ENCODE results near the gene CELF2. TPM values are rescaled to one million over a fixed set of nuclear protein-coding genes. Genes with fewer than 3 reads are reported as not detected.

CELF2 gene
- total RNA-seq, 1 experiment from 2014 or later: 28.7 TPM

DNA sequence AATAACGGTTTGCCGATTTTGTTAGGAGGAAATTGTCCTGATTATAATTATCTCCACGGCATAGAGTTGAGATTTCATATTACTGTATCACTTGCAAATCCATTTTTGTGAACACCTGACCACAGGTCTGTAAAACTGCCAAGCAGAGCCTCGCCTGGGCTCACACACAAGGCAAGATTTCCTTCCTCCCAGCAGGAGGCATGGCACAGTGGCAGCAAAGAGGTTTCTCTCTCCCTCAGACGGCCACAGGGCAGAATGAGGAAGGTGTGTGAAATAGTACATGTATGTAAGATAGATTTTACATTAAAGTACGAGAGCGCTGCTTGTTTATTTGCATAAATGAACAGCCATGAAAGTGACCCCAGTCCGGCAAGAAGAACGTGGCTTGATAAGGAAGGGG lies 130.1 kb downstream of the CELF2 start:
- no peak overlapping the region for H4K91ac ChIP-seq (ENCODE audit: insufficient read length, low read depth, low read length)
- H3K27me3 ChIP-seq (ENCODE audit: insufficient read depth, low read length): no peaks in the 10 kb centered on the region
- no peak overlapping the region for H3K4ac ChIP-seq (ENCODE audit: low read depth, low read length)
- Mint-ChIP-seq H3K36me3 (ENCODE audit: insufficient read depth in 1 of 3, low read depth in 3 of 3) (peaks cover 0 to 9% (median 2%) of the 10 kb centered on the region in 3 experiments; a peak in 3 of 7 replicates), H3K27ac (0 out of 7 replicates have a peak overlapping the region, but pooled peaks of 1 of the 3 experiments have one; percentile 55), H3K9me3 (peaks cover 0 to 3% of the 10 kb centered on the region in 2 experiments; a peak in 1 of 5 replicates), H3K4me3 (no peak overlapping the region), H3K27me3 (ENCODE audit: low read depth) (no peaks in the 10 kb centered on the region), H3K4me1 (peaks cover 80% of the 10 kb centered on the region in 2 experiments)
- H3T11ph ChIP-seq (ENCODE audit: low read length): no peak overlapping the region
- no peaks in the 10 kb centered on the region for H4K20me1 ChIP-seq (ENCODE audit: control insufficient read depth, insufficient read depth, insufficient read length)
- H3K27ac ChIP-seq (ENCODE audit: insufficient read length, low read depth, low read length): no peak overlapping the region
- H3K79me2 ChIP-seq (ENCODE audit: insufficient read depth, low read length): 0 out of 2 replicates have a peak, but pooled peaks cover 2% of the 10 kb centered on the region
- no peak overlapping the region for H4K5ac ChIP-seq (ENCODE audit: insufficient read length, low read depth, low read length)
- no peak overlapping the region for H3K9ac ChIP-seq (ENCODE audit: extremely low read depth, insufficient read length, low read length)
- H3K18ac ChIP-seq (ENCODE audit: insufficient read length, low read depth, low read length): no peak overlapping the region
- no peak for DNase-seq
- H3K79me1 ChIP-seq (ENCODE audit: insufficient read depth, low read depth, low read length, poor library complexity, severe bottlenecking): no peaks in the 10 kb centered on the region
- no peak overlapping the region for H2BK20ac ChIP-seq (ENCODE audit: low read depth, low read length, poor library complexity, severe bottlenecking)
- no peak overlapping the region for H3K23ac ChIP-seq (ENCODE audit: insufficient read length, low read depth, low read length)
- H2BK5ac ChIP-seq (ENCODE audit: insufficient read length, low read length): no peak overlapping the region
- H2AFZ ChIP-seq (ENCODE audit: low read length): no peak overlapping the region
- H4K8ac ChIP-seq (replicated peaks; ENCODE audit: insufficient read length, low read depth, low read length): no peak overlapping the region
- TF ChIP-seq, protein P1, sequence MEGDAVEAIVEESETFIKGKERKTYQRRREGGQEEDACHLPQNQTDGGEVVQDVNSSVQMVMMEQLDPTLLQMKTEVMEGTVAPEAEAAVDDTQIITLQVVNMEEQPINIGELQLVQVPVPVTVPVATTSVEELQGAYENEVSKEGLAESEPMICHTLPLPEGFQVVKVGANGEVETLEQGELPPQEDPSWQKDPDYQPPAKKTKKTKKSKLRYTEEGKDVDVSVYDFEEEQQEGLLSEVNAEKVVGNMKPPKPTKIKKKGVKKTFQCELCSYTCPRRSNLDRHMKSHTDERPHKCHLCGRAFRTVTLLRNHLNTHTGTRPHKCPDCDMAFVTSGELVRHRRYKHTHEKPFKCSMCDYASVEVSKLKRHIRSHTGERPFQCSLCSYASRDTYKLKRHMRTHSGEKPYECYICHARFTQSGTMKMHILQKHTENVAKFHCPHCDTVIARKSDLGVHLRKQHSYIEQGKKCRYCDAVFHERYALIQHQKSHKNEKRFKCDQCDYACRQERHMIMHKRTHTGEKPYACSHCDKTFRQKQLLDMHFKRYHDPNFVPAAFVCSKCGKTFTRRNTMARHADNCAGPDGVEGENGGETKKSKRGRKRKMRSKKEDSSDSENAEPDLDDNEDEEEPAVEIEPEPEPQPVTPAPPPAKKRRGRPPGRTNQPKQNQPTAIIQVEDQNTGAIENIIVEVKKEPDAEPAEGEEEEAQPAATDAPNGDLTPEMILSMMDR (conservative IDR thresholded peaks at IDR 0.05): no peak
- no peak overlapping the region for H3K56ac ChIP-seq (ENCODE audit: insufficient read length, low read depth, low read length)
- H2BK15ac ChIP-seq (ENCODE audit: low read depth, low read length): no peak overlapping the region
- no peak overlapping the region for H3K14ac ChIP-seq (ENCODE audit: insufficient read depth, low read length)
- H2BK120ac ChIP-seq (ENCODE audit: low read depth, low read length, poor library complexity, severe bottlenecking): no peak overlapping the region
- H3K4me1 ChIP-seq (ENCODE audit: insufficient read depth, low read length): peaks cover 15% of the 10 kb centered on the region; the same call in 1 of the 2 replicates
- WGBS (ENCODE audit: extremely low coverage, insufficient read length, low lambda C conversion rate): no CpG with 5 or more reads among the region's 9 CpGs
- H3K23me2 ChIP-seq (ENCODE audit: insufficient read length, low read depth, low read length, poor library complexity, severe bottlenecking): no peaks in the 10 kb centered on the region
- no peaks in the 10 kb centered on the region for H3K9me3 ChIP-seq (ENCODE audit: control insufficient read depth, low read depth, low read length)
- no peak overlapping the region for H2AK5ac ChIP-seq (ENCODE audit: insufficient read length, low read length)
- no peak overlapping the region for H2BK12ac ChIP-seq (ENCODE audit: insufficient read length, low read depth, low read length)
- H3K4me2 ChIP-seq (ENCODE audit: insufficient read depth, insufficient read length, low read length): no peak overlapping the region
